Measurements from ENCODE around the gene BEND3. TPM values are rescaled to one million over a fixed set of nuclear protein-coding genes. Genes with fewer than 3 reads are reported as not detected.

BEND3 gene
- total and polyA plus RNA-seq, 9 of the 15 experiments (the other 6 are each of a cell fraction or from before 2014, with no cell fraction given), result 0.64 to 8.4 (median 3.3) TPM

GRCh38 chr6:107115695-107116327 is 496 bp upstream of the BEND3 start:
- in situ Hi-C loops (cut with MboI) (no loop called here), intact Hi-C loops (cut with micrococcal nuclease) (loop anchor here (10.0 kb wide), 1 partner anchor 791 kb away; the partner anchor contains the start of gene ATG5)
- Histone ChIP-seq H3K79me2 (ENCODE audit: control insufficient read depth, insufficient read depth, low read length) (peaks cover 10% of the 10 kb centered on the region), H3K9me3 (replicated peaks; ENCODE audit: control insufficient read depth, insufficient read depth, low read depth, low read length) (no peaks in the 10 kb centered on the region), H4K20me1 (replicated peaks; ENCODE audit: control insufficient read depth, insufficient read depth, low read length) (no peaks in the 10 kb centered on the region), H3K9ac (ENCODE audit: insufficient read depth in 1 of 2, low read depth in 2 of 2, low read length in 2 of 2) (peak overlapping the region; percentile 80 to 94), H3K27me3 (ENCODE audit: control insufficient read depth in 2 of 2, insufficient read depth in 2 of 2, low read length in 2 of 2) (no peaks in the 10 kb centered on the region), H3K4me3 (peak overlapping the region; percentile 58), H2AFZ (ENCODE audit: low read depth, low read length) (peak overlapping the region; percentile 92), H3K27ac (ENCODE audit: extremely low read depth, low read depth, low read length) (peak overlapping the region; percentile 85), H3K36me3 (ENCODE audit: control insufficient read depth, insufficient read depth, low read length) (no peaks in the 10 kb centered on the region), H3K9me1 (ENCODE audit: control insufficient read depth, insufficient read depth, low read length) (no peaks in the 10 kb centered on the region), H3K4me2 (ENCODE audit: insufficient read depth, low read length) (peak overlapping the region; percentile 75), H3K4me1 (replicated peaks in 1 of 2; ENCODE audit: control insufficient read depth in 2 of 2, insufficient read depth in 2 of 2, low read length in 2 of 2) (peaks cover 13 to 27% of the 10 kb centered on the region in 2 experiments)
- peak; percentile 75 for FAIRE-seq
- ATAC-seq, result peak; percentile 80
- CTCF ChIA-PET (ENCODE audit: low intra/inter-chr PET ratio), result interaction anchor here (0.6 kb wide), 1 partner anchor 750 kb away, joined by 3 read pairs; no protein-coding TSS in a partner anchor
- DNase-seq (ENCODE audit: extremely low read depth in 1 of 4, low spot score in 3 of 4), result peak; percentile 66 to 82 (median 68)
- POLR2A ChIA-PET, result interaction anchor here (0.6 to 1.5 kb wide), 14 partner anchors 9 to 776 kb away, joined by 3 to 11 read pairs (median 3); partner anchors contain the start of gene PDSS2
- under 1% methylated on average over 31 of the region's 45 CpGs for WGBS (ENCODE audit: insufficient coverage, low coverage, missing lambda C conversion rate)
- BruUV-seq (replicated peaks), result no TSS peak
- TF ChIP-seq ZBTB1 (CRISPR knock-in tag; IDR thresholded peaks at IDR 0.05; ENCODE audit: borderline replicate concordance, low read depth), result 0 out of 2 replicates have a peak, but pooled peaks have one; percentile 29
- TF ChIP-seq ZNF408 (CRISPR knock-in tag; IDR thresholded peaks at IDR 0.05; ENCODE audit: low read depth), result no peak
- no peak for TF ChIP-seq SMAD2 (IDR thresholded peaks at IDR 0.05; ENCODE audit: low read depth, low read length)
- TF ChIP-seq SAP30 (IDR thresholded peaks at IDR 0.05; ENCODE audit: borderline replicate concordance, insufficient read depth, low read depth, low read length, poor library complexity, severe bottlenecking), result peak; percentile 31
- TF ChIP-seq ZNF175 (CRISPR knock-in tag; IDR thresholded peaks at IDR 0.05; ENCODE audit: low read depth), result no peak
- no peak for TF ChIP-seq ZNF263 (CRISPR knock-in tag; IDR thresholded peaks at IDR 0.05; ENCODE audit: borderline replicate concordance)
- TF ChIP-seq ZNF12 (CRISPR knock-in tag; IDR thresholded peaks at IDR 0.05), result no peak
- TF ChIP-seq SAFB2 (IDR thresholded peaks at IDR 0.05; ENCODE audit: borderline replicate concordance, low read depth, low read length, severe bottlenecking), result no peak
- TF ChIP-seq MTA1 (IDR thresholded peaks at IDR 0.05; ENCODE audit: borderline replicate concordance), result no peak
- no peak; the same call in 1 of the 2 replicates for TF ChIP-seq ZBTB7A (IDR thresholded peaks at IDR 0.05; ENCODE audit: borderline replicate concordance, control insufficient read depth, low read depth, low read length)
- TF ChIP-seq ZKSCAN8 (CRISPR knock-in tag; IDR thresholded peaks at IDR 0.05), result no peak
- TF ChIP-seq POLR2H (tag; IDR thresholded peaks at IDR 0.05; ENCODE audit: low read depth), result no peak; the same call in 1 of the 2 replicates
- TF ChIP-seq SPI1 (IDR thresholded peaks at IDR 0.05; ENCODE audit: borderline replicate concordance, low read depth, low read length), result no peak
- TF ChIP-seq RNF2 (IDR thresholded peaks at IDR 0.05), result no peak
- peak; percentile 68 for TF ChIP-seq SUPT5H (IDR thresholded peaks at IDR 0.05)
- TF ChIP-seq, protein P1, sequence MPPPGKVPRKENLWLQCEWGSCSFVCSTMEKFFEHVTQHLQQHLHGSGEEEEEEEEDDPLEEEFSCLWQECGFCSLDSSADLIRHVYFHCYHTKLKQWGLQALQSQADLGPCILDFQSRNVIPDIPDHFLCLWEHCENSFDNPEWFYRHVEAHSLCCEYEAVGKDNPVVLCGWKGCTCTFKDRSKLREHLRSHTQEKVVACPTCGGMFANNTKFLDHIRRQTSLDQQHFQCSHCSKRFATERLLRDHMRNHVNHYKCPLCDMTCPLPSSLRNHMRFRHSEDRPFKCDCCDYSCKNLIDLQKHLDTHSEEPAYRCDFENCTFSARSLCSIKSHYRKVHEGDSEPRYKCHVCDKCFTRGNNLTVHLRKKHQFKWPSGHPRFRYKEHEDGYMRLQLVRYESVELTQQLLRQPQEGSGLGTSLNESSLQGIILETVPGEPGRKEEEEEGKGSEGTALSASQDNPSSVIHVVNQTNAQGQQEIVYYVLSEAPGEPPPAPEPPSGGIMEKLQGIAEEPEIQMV (tag; conservative IDR thresholded peaks at IDR 0.05; ENCODE audit: low read depth), result no peak
- no peak for TF ChIP-seq FOXJ2 (tag; IDR thresholded peaks at IDR 0.05)
- no peak for TF ChIP-seq RAD21 (CRISPR knock-in tag; conservative IDR thresholded peaks at IDR 0.05 in 1 of 2, IDR thresholded peaks at IDR 0.05 in 1 of 2)
- no peak; the same call in 1 of the 2 replicates for TF ChIP-seq TARDBP (IDR thresholded peaks at IDR 0.05)
- TF ChIP-seq ESRRA (IDR thresholded peaks at IDR 0.05; ENCODE audit: borderline replicate concordance, low read depth), result 0 out of 2 replicates have a peak, but pooled peaks have one; percentile 13
